Mesothelial cell of epicardium (in vitro differentiated cells): ENCODE results near the gene ENG. TPM values are rescaled to one million over a fixed set of nuclear protein-coding genes. Genes with fewer than 3 reads are reported as not detected.
A peak's percentile ranks its signal among the peaks of the same experiment; 100 is the strongest.

ENCODE experiments used
- DNase-seq, 2 experiments: peaks; one replicate each; pipeline ENCODE4 v3.0.0; 2021; ENCODE audit warnings: low spot score in 2 of 2; ENCODE audit not compliant: unreplicated experiment in 2 of 2
- H3K27ac Mint-ChIP-seq: 2 replicates; pipeline ENCODE4 v1.8.0; 2021; ENCODE audit warnings: mixed read lengths
- H3K27me3 Mint-ChIP-seq: 2 replicates; pipeline ENCODE4 v1.8.0; 2021; ENCODE audit warnings: low read depth, mixed read lengths
- H3K36me3 Mint-ChIP-seq: 2 replicates; pipeline ENCODE4 v1.8.0; 2021; ENCODE audit warnings: mixed read lengths
- H3K4me1 Mint-ChIP-seq: 2 replicates; pipeline ENCODE4 v1.8.0; 2021; ENCODE audit warnings: mixed read lengths
- H3K4me3 Mint-ChIP-seq: 2 replicates; pipeline ENCODE4 v1.8.0; 2021; ENCODE audit warnings: mild to moderate bottlenecking, moderate library complexity, mixed read lengths
- H3K9me3 Mint-ChIP-seq: 2 replicates; pipeline ENCODE4 v1.8.0; 2021; ENCODE audit warnings: mixed read lengths
- CTCF ChIP-seq: fragments of 200-600 bp; sonication (generic); IDR thresholded peaks from one replicate; pipeline ENCODE4 v1.5.0; 2021; ENCODE audit warnings: antibody characterized with exemption; ENCODE audit not compliant: unreplicated experiment
- total RNA-seq: library from RNA; stranded (reverse); gene quantifications from 3 replicates; pipeline ENCODE4 v1.2.1, GENCODE V29; 2021

ENG gene
- total RNA-seq, 1 donor from 2014 or later: 8.5 TPM

- no peak for TF ChIP-seq CTCF
- no peak overlapping the region for H3K27ac Mint-ChIP-seq
- H3K4me3 Mint-ChIP-seq: no peak overlapping the region
- H3K36me3 Mint-ChIP-seq: no peaks in the 10 kb centered on the region
- no peaks in the 10 kb centered on the region for H3K27me3 Mint-ChIP-seq
- H3K9me3 Mint-ChIP-seq: no peaks in the 10 kb centered on the region
- H3K4me1 Mint-ChIP-seq: peaks cover 17% of the 10 kb centered on the region
- no peak for DNase-seq
Measured at GRCh38 chr9:127860260-127860659, 5.8 kb upstream of the ENG start.

GRCh38 chr9:127858041-127858512 lies 3.6 kb upstream of the ENG start:
- Mint-ChIP-seq H3K27me3 (no peaks in the 10 kb centered on the region), H3K4me3 (no peak overlapping the region), H3K27ac (peak overlapping the region; percentile 75), H3K4me1 (peaks cover 16% of the 10 kb centered on the region), H3K36me3 (no peaks in the 10 kb centered on the region), H3K9me3 (no peaks in the 10 kb centered on the region)
- DNase-seq: no peak
- TF ChIP-seq CTCF: no peak

- no peak overlapping the region for H3K27ac Mint-ChIP-seq
- no peak for DNase-seq
Measured at GRCh38 chr9:127857278-127857677, 2.8 kb upstream of the ENG start.

GRCh38 chr9:127856729-127857116 lies 2.3 kb upstream of the ENG start:
- Mint-ChIP-seq H3K9me3 (no peaks in the 10 kb centered on the region), H3K36me3 (no peaks in the 10 kb centered on the region), H3K4me1 (peaks cover 12% of the 10 kb centered on the region), H3K4me3 (no peak overlapping the region), H3K27ac (no peak overlapping the region), H3K27me3 (no peaks in the 10 kb centered on the region)
- no peak for DNase-seq
- no peak for TF ChIP-seq CTCF

More at GRCh38 chr9:127857278-127857677, 2.8 kb upstream of the ENG start:
- H3K27me3 Mint-ChIP-seq: no peaks in the 10 kb centered on the region
- H3K36me3 Mint-ChIP-seq: no peaks in the 10 kb centered on the region
- peaks cover 12% of the 10 kb centered on the region for H3K4me1 Mint-ChIP-seq
- H3K4me3 Mint-ChIP-seq: no peak overlapping the region
- no peak for TF ChIP-seq CTCF
- H3K9me3 Mint-ChIP-seq: no peaks in the 10 kb centered on the region

GRCh38 chr9:127856094-127856728 lies 1.8 kb upstream of the ENG start:
- H3K27ac Mint-ChIP-seq: no peak overlapping the region
- no peak for DNase-seq
- H3K4me3 Mint-ChIP-seq: no peak overlapping the region
- H3K27me3 Mint-ChIP-seq: no peaks in the 10 kb centered on the region
- H3K9me3 Mint-ChIP-seq: no peaks in the 10 kb centered on the region
- H3K4me1 Mint-ChIP-seq: peaks cover 12% of the 10 kb centered on the region
- no peak for TF ChIP-seq CTCF
- no peaks in the 10 kb centered on the region for H3K36me3 Mint-ChIP-seq
